ENCODE data around the gene MS4A6E.
A peak's percentile ranks its signal among the peaks of the same experiment; 100 is the strongest.
"Not testable (repeated sequence)": the region's sequence is repeated elsewhere in the genome, so short reads cannot be mapped to it uniquely, and the experiment has no call there.

The MS4A6E gene

DNA sequence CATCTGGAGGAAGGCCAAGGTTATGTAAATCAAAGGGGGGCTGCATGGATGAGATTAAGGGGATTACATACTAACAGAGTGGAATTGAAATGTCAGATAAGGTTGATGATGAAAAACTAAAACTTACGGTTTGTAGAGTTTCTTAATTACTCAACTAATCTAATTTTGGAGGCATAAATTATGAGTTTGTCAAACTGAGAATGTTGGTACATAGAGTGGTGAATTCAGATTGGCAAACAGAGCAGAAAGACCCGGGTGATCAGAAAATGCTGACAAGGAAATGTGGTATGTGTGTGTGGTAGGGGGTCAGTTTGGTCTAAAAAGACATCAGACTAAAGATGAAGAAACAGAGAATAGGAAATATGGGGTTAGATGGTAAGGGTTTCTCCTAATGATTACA is 11.0 kb downstream of the MS4A6E start:
- DNase-seq = no peak

DNA sequence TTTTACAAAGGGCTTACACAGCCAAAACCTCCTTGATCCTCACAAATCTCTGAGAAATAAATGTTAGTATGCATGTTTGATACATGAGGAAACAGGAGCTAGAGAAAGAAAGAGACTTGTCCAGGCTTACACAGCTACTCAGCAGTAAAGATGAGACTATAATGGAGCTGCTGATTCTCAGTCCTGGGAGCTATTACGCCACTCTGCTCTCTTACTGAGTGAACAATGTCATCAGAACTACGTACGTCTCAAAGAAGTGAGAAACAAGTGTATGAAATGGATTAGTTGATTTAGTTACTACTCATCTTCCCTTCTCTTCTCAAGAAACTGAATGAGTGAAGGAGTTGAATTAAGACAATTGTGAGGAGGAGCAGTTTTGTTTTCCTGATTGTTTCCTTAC is 12.3 kb downstream of the MS4A6E start:
- DNase-seq = no peak

DNA sequence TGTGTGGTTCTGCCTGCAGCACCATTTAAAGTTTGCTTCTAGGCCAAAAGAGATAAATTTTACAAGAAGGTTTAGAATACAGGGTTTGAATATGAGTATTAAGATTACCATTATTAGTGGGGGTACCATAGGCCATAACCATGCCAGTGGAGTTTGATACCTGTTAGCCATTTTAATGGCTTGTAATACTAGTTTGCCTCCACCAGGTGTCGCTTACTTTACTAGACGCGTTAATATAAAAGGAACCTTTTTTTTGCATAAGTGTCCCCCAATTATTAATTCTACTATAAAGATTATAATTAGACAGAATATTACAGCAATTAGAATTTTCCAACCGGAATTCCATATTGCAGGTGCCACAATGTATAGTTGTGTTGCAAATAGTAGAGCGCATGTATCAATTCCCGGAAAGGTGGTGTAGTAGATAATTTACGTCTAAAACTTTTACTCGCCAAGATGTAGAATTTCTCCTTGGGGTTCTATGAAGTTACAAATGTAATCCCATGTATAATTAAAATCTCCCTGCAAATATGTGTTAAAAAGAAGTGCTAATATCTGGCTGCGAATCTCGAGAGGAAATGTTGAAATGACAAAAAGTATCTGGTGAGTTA is 16.1 kb downstream of the MS4A6E start:
- no peak for DNase-seq

DNA sequence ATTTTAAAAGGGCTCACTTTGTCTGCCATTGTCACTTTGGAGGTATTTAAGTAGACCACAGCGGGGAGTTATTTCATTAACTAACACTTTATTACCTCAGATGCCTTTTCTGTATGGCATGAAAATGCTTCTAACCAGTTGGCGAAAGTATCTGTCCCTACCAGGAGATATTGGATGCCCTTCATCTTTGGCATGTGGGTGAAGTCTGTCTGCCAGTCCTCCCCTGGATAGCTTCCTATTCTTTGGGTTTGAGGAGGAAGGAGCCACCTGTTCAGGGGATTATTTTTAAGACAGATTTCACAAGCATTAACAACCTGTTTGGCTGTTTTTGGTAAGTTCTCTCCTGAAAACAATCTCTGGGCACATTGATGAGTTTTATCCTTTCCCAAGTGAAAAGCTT is 17.1 kb downstream of the MS4A6E start:
- no peak for DNase-seq

DNA sequence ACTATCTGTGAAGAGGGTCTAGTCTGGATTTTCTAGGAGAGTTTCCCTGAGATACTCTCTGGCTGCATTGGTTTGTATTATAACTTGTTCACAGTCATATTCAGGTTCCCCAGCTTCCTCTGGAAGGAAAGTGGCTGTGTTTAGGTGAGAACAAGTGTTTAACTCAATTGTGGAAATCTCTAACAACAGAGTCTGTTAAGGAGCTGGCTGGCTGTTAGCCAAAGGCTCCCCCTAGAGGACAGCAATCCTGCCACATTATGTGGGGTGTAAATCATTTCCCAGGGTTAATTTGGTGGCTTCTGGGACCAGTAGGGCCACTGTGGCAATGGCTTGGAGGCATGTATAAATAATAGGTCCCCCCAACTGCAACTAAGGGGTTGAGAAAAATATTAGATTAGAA is 18.4 kb downstream of the MS4A6E start:
- no peak for DNase-seq

DNA sequence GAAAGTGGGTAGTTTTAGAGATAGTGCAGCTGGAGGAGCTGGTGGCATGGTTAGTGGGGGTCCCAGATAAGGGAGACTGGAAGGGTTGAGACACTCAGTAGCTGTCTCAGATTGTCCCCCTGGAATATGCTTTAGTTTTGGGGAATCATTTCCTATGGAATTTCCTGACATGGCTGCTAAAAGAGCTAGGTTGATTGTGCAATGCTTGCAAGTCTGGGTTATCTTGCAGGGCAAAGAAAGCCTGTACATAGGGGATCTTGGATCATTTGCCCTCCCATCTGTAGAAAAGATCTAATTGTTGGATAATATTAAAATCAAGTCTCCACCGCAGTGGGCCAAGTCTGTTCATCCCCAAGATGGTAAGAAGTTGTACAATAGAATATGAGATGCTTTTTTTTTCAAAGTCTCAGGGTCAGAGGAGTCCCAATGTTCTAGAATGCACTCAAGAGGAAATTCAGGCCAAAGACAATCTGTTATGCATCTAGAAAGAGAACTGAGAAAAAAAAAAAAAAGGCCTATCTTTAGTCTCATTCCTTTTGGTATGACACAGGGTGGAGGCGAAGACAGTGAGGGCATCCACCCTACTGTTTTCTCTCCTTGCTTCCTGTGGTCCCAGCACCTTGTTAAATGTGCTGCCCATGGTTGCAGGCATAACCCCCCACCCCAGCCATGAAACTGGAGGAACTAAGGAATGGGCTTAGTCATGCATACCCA is 20.2 kb downstream of the MS4A6E start:
- DNase-seq = no peak

DNA sequence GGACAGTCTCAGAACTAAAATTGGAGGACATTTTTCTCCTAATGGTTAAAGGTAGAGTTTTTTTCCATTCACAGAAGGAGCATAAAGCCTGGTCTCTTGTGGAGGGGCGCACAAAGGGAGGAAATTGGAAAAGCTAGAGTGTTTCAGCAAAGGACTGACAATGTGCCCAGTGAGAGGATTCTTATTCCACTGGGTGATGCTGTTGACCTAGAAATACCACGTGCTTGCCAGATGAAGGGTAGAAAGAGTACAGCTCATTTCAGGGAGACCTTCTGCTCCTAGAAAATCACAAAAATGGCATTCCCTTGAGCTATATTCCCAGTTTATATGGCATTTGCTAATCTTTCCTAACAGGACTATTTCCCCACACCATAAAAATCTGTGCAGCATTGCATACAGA is 21.1 kb downstream of the MS4A6E start:
- no peak for DNase-seq

DNA sequence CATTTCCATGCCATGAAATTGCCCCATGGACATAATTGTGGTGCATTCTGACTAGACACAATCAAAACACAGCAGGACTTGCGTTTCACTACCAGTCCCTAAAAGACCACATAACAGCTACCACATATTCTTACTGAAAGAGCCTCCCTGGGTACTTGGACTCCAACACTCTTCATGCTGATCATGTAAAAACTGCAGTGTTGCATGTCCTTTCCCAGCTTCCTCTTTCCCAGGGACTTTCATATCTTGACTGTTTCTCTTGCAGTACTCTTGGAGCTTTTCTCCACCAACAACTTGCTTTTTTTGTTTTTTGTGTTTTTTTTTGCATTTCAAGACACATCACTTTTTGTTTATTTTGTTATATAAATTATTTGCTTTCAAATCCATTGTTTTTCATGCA is 22.9 kb downstream of the MS4A6E start:
- no peak for DNase-seq

DNA sequence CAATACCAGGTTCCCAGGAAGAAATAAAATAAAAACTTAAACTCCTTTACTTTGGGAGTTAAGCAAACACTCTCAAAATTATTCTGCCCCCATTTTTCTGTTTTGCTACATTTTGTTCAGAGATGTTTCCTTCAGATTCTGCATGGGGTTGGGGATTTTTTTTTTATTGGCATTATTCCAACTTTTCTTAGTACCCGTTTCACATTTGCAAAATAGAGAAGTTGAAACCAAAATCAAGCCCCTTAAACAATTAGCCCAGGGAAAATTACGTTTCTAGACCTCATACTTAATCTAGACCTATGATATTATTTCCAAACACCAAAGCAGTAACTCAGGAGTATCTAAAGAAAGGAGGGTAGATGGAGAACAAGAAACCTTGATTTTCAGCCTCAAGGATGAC is 30.7 kb downstream of the MS4A6E start:
- DNase-seq = no peak

DNA sequence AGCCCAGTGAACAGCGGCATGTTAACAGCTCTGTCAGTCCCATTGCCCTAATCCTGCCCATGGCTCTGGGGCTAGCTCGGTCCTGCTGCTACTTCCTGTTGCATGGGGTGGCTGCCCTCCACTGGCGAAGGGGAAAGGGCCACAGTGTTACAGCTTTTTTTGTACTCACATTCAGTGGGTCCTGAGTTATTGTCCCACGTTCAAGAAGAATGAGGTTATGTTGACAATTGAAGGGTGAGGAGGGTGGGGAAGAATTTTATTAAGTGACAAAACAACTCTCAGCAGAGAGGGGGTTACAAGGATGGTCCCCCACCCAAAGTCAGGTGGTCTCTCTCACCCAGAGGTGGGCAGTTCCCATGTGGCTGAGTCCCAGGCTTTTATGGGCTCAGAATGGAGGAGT is 33.6 kb downstream of the MS4A6E start:
- no peak for DNase-seq

DNA sequence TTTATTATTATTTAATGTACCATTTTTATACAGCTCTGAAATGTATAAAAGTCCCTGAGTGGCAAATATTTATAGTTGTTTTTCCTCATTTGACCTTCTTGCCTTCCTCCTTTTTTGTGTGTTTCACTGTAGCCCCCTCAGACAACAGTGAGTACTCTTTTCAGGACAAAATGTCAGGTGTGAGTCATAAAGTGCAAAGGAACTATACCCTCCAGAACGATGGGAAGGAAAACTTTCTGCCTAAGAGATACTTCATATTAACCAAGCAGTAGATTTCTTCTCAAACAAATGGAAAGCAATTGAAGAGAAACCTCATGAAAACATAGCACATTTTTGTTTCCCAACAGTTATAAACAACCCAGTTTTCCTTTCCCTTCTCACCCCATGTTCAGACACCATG is 35.2 kb downstream of the MS4A6E start:
- DNase-seq = no peak

DNA sequence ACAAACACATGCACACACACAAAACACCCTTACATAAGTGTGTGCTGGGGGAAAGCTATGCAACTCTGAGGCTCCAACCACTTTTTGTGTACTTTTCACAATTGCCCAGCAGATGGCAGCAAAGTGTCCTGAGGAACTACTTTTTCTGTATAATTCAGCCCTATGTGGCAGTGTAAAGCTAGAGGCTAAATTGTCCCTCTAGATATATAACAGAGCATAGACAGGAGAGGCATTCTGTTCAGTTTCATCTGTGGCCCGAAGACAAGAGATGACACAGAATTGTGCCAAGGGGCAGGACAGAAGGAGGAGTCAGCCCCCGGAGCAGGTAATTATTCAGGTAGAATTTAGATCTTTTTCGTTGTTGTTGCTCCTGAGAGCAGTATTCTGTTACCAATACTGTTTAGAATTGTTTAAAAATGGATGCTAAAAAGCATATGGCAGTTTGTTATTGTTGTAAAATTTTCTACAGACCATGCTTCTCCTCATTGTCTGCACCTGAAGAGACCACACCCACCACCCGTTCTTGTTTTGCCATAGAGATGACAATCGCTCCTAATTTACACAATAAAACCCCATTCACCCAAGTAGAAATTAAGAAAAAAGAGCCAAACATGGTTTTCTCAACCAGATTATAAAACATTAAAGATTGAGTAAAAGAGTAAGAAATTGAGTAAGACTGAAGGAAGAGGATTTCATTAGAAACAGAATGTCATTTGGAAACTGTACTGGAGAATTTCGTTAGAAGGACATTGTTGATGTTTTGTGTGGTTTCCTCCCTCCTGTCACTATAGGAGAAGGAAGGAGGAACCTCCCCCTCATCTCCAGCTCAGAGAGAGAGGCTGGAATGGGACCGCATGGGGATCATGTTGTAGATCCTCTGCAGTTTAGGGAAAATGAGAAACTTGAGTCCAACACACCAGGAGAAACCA is 36.8 kb downstream of the MS4A6E start:
- DNase-seq = peak in 1 of 2 experiments; percentile 38

DNA sequence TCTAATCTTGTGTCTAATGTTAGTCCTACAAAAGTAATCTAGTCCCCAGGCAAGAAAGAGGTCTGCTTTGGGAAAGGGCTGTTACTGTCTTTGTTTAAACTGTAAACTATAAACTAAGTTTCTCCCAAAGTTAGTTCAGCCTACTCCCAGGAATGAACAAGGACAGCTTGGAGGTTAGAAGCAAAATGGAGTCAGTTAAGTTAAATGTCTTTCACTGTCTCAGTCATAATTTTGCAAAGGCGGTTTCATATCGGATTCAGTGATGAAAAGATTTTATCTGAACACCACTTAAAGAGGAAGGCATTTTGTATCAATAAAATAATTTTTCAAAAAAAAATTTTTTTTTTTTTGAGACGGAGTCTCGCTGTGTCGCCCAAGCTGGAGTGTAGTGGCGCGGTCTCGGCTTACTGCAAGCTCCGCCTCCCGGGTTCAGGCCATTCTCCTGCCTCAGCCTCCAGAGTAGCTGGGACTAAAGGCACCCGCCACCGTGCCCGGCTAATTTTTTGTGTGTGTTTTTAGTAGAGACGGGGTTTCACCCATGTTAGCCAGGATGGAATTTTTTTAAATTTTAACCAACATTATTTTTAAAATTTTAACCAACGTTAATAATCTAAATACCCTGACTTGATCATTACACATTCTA is 39.3 kb downstream of the MS4A6E start:
- DNase-seq = not testable (repeated sequence)

DNA sequence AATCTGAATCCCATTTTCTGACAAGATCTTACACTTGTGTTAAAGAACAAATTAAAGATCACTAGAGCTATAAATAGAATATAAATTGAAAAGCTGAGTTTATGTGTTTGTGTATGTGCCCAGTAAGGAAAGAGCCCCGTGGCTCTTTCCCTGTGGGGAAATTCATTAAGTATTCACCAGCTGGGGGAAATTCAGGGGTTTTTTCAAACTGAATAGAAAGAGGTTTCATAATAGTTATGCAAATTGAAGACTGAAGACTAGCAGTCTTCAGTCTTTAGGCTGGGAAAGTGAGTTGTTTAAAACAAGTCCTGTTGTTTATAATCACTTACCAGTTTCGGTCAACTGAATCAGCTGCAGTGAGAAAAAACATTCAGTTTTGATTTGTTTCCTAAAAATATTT is 40.0 kb downstream of the MS4A6E start:
- no peak for DNase-seq

DNA sequence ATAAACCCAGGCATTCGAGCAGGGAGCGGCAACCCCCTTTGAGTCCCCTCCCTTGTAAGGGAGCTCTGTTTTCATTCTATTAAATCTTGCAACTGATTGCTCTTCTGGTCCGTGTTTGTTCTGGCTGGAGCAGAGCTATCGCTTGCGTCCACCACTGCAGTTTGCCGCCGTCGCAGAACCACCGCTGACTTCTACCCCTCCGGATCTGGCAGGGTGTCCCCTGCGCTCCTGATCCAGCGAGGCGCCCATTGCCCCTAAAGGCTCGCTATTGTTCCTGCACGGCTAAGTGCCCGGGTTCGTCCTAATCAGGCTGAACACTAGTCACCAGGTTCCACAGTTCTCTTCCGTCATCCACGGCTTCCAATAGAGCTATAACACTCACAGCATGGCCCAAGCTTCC is 40.8 kb downstream of the MS4A6E start:
- no peak for DNase-seq

DNA sequence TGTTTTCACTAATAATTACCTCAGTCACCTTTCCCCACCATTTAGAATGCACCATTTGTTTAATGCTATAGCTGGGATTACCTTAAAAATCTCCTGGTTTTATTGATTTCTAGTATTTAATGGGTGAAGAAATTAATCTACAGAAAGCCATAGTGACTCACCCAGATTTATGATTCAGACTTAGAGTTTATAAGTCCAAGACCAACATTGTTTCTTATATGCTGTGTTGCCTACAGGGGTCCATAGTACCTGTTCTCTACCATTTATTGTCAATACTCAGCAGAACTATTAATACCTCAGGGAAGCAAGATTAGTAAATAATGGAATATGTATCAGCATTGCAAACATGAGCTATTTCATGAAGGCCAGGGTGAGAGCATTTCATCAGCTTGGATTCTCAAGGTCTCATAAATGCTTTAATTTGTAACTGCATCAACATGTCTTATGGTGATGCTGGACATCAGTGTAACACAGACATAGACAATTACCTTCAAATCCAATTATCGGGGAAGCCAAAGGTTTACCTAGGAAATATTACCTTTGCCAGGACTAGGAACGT is 43.3 kb downstream of the MS4A6E start:
- DNase-seq = no peak

DNA sequence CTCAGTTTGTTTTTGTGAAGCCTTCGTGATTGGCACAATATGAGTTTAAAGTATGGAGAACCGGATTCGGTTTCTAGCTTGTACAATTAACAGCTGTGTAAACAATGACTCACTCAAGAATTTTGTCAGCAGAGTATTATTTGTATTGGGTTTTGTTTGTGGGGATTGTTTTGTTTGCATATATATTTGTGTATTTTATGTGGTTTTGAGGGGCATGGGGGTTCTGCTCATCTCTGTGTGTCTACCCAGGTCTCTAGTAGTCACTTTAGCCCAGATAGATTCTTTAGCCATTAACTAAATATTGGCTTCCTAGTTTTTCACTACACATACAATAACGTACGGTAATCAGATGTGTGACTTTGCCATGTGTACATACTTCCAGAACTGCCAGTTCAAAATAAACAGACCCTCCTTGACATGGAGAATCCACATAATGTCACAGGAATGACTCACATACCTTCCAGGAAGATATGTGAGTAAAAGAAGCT is 43.8 kb downstream of the MS4A6E start:
- peak; percentile 67 to 72 for DNase-seq

DNA sequence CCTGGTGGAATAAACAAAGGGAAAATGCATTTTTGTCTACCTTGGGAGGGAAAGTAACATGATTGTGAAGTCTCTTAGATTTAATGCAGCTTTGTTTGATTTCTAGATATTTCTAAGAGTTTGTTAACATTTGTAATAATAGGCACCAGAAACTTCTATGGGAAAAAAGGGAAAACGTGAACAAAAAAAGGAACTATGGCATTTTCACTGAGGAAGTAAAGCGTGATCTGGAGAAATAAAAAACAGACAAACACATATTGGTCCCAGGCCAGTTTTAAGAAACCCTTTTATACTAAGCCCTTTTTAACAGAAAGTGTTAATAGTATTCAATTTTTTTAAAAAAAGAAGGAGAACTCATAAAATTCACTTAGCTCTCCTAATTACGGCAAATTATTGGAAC is 44.3 kb downstream of the MS4A6E start:
- no peak for DNase-seq

DNA sequence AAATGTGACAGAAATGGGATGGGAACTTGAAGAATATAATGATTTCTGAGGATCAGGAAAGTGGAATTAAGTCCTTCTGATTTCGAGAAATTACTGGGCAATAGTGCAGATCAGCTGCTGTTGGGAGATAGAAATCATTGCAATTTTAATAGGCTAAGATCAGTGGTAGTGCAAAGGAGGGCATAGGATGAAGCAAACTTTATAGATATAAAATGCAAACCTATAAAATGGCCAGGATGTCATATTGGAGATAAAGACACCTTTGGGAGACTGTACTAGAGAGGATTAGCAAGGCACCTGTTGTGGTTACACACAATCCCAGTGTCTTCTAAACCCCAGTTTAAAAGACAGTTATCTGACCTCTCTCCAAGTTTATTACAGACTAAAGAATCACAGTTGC is 44.8 kb downstream of the MS4A6E start:
- DNase-seq = no peak

DNA sequence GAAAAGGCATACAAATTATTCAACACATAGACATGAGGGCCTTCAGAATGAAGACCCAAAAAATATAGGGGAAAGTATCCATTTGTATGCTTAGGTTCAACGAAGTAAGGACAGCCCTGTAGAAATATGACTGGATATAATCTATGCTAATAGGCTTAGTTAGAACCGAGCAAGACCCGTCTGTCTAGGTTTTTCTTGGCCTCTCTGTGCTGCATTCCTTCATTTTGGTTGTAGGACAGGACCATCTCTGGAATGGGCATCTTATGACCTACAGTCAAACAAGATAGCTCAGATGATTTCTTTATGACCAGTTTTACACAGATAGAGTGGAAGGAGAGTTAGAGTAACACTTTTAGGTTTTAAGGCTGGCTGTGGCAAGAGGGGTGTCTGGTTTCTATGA is 45.7 kb downstream of the MS4A6E start:
- no peak for DNase-seq

DNA sequence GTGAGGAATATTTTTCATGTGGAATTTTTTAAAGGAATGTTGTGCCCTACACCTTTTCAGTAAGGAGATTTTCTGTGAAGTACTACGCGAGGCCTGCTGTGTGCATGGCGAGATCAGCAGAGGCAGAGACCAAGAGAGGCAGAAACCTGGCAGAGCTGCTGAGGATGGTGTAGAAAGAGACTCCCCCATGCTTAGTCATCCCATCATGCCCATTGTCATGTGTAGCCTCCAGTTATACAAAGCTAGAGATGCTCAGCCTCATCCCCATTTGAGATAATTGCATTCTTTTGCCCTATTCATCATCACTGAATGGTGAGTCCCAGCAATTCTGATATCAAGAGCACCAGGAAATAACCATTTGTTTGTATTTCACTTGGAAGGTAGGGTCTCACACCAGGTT is 48.3 kb downstream of the MS4A6E start:
- DNase-seq = no peak

DNA sequence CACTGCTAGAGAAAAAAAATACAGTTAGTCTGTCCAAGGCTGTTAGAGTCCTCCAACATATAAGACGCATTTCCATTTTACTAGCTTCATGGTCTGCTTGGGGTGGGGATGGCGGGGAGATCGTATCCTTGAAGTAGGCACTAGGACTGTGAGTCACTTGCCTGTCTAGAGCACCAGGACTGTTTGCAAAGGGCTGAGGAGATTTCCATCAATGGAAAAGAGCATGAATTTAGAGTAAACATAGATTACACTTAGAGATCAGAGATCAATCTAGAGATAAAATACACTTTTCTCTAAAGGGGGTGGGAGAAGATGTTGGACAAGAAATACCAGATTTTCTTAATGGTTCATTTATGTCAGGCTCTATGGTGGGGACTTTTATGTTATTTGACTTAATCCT is 49.5 kb downstream of the MS4A6E start:
- no peak for DNase-seq
